Stomach (tissue), 9 donors: ENCODE measurements around the gene ASTN1. TPM values are rescaled to one million over a fixed set of nuclear protein-coding genes. Genes with fewer than 3 reads are reported as not detected.

ENCODE experiments used
- DNase-seq, 2 donors: peaks; one replicate each; pipeline versions ENCODE4 v3.0.0 to v3.0.0-alpha.2; 2013 to 2019
- H3K27ac ChIP-seq, 5 donors: fragments of 200-600 bp in 4 of 5; sonication (generic) in 4 of 5; one replicate each; pipeline ENCODE4 v1.5.1; 2013 to 2019; ENCODE audit warnings: mild to moderate bottlenecking in 1 of 5, moderate library complexity in 1 of 5
- H3K27me3 ChIP-seq, 3 donors: fragments of 200-600 bp; sonication (generic); one replicate each; pipeline ENCODE4 v1.5.1; 2017 to 2019; ENCODE audit warnings: mixed run types in 1 of 3
- H3K36me3 ChIP-seq, 4 donors: fragments of 200-600 bp; sonication (generic); 1 replicate in 3 of 4; 2 replicates in 1 of 4; pipeline ENCODE4 v1.5.1; 2016 to 2019
- H3K4me1 ChIP-seq, 4 donors: fragments of 200-600 bp; sonication (generic); one replicate each; pipeline ENCODE4 v1.5.1; 2016 to 2019
- H3K4me3 ChIP-seq, 4 donors: fragments of 200-600 bp; sonication (generic) in 3 of 4; one replicate each; pipeline ENCODE4 v1.5.1; 2016 to 2019; ENCODE audit warnings: mild to moderate bottlenecking in 1 of 4
- H3K9me3 ChIP-seq, 4 donors: fragments of 200-600 bp; sonication (generic); one replicate each; pipeline ENCODE4 v1.5.1; 2016 to 2019
- EP300 ChIP-seq: sonication (generic); formaldehyde crosslinking; IDR thresholded peaks from one replicate; pipeline ENCODE4 v1.6.1; 2017; ENCODE audit warnings: antibody characterized with exemption
- POLR2A ChIP-seq, 4 donors: fragments of 450-650 bp; IDR thresholded peaks; one replicate each; pipeline ENCODE4 v1.6.1; 2016; ENCODE audit warnings: antibody characterized with exemption in 4 of 4, control low read depth in 2 of 4, mild to moderate bottlenecking in 1 of 4, moderate library complexity in 1 of 4
- POLR2AphosphoS5 ChIP-seq, 3 donors: sonication (generic); formaldehyde crosslinking; IDR thresholded peaks; one replicate each; pipeline ENCODE4 v1.6.1; 2016; ENCODE audit warnings: antibody characterized with exemption in 3 of 3
- WGBS, 5 donors: extraction: QIAGEN DNeasy Blood & Tissue Kit in 3 of 5; methylation state at CpG; one replicate each; pipeline versions ENCODE4 v1.1.5 to v1.1.7; 2013 to 2018; 5-methylcytosine and 5-hydroxymethylcytosine counted together
- intact Hi-C: fragments of 100-400 bp; cut with DNase I; formaldehyde crosslinking; loops from one replicate; pipeline ENCODE4 v1.15.1; 2023; ENCODE audit warnings: low total_unique reads
- polyA plus RNA-seq, 3 donors: library from polyadenylated mRNA; stranded (reverse); fragments of 200-250 nt; gene quantifications; one replicate each; pipeline ENCODE4 v1.2.3, GENCODE V29; 2013
- total RNA-seq, 5 donors: library from RNA; depleted of rRNA; stranded (reverse); fragments of >200 nt; gene quantifications; one replicate each; pipeline versions ENCODE4 v1.1.0 to v1.2.3, GENCODE V29; 2014 to 2016
- TF ChIP-seq, protein P1 (sequence below), 7 experiments: fragments of 450-650 bp in 4 of 7; fragments of 200-600 bp in 3 of 7; sonication (generic) in 3 of 7; IDR thresholded peaks; one replicate each; pipeline ENCODE4 v1.5.1; 2016 to 2019; ENCODE audit warnings: antibody characterized with exemption in 7 of 7, control low read depth in 2 of 7, mild to moderate bottlenecking in 1 of 7
- donor health status: healthy with polysubstance abuse.
- donor health status: Bipolar disorder and iron deficiency.
- donor health status: healthy.

Gene ASTN1
- total and polyA plus RNA-seq, 8 donors: 0.13 to 2.4 (median 0.51) TPM; not detected in 4

DNA sequence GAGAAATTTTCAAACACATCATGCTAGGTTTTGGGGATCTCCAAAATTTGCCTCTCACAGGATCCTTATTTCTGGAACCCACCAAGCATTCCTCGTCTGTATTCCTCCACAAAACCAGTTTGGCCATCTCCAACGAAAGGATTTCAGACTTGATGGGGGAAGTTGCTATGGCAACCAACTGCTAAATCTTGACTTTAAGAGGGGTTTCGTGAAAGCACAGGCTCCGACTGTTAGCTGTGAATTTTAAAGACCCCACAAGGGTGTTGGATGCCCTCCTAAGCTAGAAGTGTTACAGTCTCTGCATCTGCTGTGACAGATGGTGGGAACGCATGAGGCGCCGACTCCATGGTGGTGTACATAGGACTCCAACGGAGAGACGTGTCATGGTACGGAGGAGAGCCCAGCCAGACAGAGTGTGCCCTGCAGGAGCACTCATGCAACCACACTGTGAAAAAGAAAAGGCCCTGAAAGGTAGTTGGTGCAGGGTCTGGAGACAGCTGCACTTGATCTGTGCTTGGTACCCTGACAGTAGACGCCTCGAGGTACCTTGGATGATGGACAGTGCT lies 147.1 kb downstream of the ASTN1 start:
- no peaks in the 10 kb centered on the region for H3K9me3 ChIP-seq
- H3K4me3 ChIP-seq: no peak overlapping the region
- 81 to 86% (median 85%) methylated on average over 12 of the region's 12 CpGs for WGBS, 5 donors
- no peak overlapping the region for H3K27ac ChIP-seq
- no peaks in the 10 kb centered on the region for H3K27me3 ChIP-seq
- DNase-seq: no peak
- H3K4me1 ChIP-seq: no peaks in the 10 kb centered on the region
- intact Hi-C loops: no loop called here
- TF ChIP-seq EP300: no peak
- no peak for TF ChIP-seq POLR2AphosphoS5 (IDR thresholded peaks at IDR 0.05)
- no peak for TF ChIP-seq POLR2A (IDR thresholded peaks at IDR 0.05)
- TF ChIP-seq, protein P1, sequence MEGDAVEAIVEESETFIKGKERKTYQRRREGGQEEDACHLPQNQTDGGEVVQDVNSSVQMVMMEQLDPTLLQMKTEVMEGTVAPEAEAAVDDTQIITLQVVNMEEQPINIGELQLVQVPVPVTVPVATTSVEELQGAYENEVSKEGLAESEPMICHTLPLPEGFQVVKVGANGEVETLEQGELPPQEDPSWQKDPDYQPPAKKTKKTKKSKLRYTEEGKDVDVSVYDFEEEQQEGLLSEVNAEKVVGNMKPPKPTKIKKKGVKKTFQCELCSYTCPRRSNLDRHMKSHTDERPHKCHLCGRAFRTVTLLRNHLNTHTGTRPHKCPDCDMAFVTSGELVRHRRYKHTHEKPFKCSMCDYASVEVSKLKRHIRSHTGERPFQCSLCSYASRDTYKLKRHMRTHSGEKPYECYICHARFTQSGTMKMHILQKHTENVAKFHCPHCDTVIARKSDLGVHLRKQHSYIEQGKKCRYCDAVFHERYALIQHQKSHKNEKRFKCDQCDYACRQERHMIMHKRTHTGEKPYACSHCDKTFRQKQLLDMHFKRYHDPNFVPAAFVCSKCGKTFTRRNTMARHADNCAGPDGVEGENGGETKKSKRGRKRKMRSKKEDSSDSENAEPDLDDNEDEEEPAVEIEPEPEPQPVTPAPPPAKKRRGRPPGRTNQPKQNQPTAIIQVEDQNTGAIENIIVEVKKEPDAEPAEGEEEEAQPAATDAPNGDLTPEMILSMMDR (IDR thresholded peaks at IDR 0.05): no peak
- H3K36me3 ChIP-seq: no peaks in the 10 kb centered on the region

DNA sequence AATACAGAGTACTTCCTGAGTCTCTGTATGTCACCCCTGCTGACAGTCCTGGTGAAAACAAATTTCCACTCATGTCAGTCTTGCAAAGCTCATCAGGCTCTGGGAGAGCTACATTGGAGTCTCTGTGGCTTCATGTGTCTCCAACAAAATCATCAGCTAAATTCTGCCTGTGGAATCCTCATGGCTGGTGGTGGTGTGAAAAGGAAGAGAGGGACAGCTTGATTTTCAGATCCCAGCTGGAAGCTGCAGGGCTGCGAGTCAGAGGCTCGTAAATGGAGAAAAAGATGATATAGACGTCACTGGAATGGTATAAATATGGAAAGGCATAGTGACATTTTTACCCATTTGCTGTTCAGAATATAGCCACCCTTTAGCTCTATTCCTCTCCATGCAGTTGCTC lies 150.2 kb downstream of the ASTN1 start:
- Histone ChIP-seq H3K9me3 (no peaks in the 10 kb centered on the region), H3K4me1 (no peaks in the 10 kb centered on the region), H3K36me3 (no peaks in the 10 kb centered on the region), H3K27ac (no peak overlapping the region), H3K4me3 (no peak overlapping the region), H3K27me3 (no peaks in the 10 kb centered on the region)
- no peak for DNase-seq
- intact Hi-C loops: no loop called here
- WGBS, 5 donors: 79 to 84% (median 81%) methylated on average over 3 of the region's 3 CpGs
- TF ChIP-seq, protein P1 (IDR thresholded peaks at IDR 0.05): no peak
- TF ChIP-seq EP300: no peak
- no peak for TF ChIP-seq POLR2AphosphoS5 (IDR thresholded peaks at IDR 0.05)
- TF ChIP-seq POLR2A (IDR thresholded peaks at IDR 0.05): no peak

DNA sequence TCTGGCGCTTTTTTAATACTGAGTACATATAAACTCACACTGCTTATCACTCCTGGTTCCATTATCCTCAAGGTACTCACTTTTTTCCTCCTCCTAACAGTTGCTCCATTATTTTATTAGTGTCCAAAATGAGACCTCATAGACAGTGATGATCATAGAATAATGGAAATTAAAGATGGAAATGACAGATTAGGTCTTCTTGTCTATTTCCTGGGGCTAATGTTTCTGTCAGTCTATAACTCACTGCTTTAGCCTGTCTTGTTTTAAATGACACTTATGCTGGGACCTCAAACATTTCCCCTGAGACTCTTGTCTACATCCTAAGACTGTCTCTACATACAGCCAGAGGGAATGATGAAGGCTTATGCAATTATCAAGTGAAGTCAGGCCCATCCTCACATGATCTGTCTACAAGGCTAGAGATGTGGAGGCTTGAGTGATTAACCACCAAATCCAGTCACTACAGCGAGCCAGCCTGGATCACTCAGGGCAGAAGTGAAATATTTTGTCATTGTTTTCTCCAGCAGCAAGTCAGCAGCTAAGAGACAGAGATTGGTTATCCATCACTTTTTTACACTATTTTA lies 152.1 kb downstream of the ASTN1 start:
- intact Hi-C loops: no loop called here
- Histone ChIP-seq H3K27me3 (no peaks in the 10 kb centered on the region), H3K9me3 (no peaks in the 10 kb centered on the region), H3K4me3 (no peak overlapping the region), H3K27ac (no peak overlapping the region), H3K36me3 (no peaks in the 10 kb centered on the region), H3K4me1 (no peaks in the 10 kb centered on the region)
- WGBS, 5 donors: 39 to 79% (median 75%) methylated on average over 2 of the region's 2 CpGs
- TF ChIP-seq EP300 (no peak), POLR2AphosphoS5 (IDR thresholded peaks at IDR 0.05) (no peak), POLR2A (IDR thresholded peaks at IDR 0.05) (no peak)
- DNase-seq: no peak

DNA sequence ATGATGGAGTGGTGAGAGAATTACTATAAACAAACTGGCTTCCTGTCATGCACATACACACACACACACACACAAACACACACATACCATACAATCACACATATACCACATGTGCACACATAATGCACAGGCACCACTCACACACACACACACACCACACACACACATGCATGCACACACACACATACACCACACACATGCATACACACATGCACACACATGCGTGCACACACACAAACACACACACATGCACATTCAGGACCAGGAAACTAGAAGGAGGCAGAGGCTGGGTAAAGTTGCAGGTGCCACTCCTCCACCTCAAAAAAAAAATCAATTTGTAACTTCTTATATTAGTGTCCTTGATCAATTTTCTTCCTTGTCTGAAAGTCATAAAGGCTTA lies 153.0 kb downstream of the ASTN1 start:
- intact Hi-C loops: no loop called here
- no peak overlapping the region for H3K4me3 ChIP-seq
- H3K27ac ChIP-seq: no peak overlapping the region
- H3K27me3 ChIP-seq: no peaks in the 10 kb centered on the region
- no peak for DNase-seq
- no peaks in the 10 kb centered on the region for H3K9me3 ChIP-seq
- TF ChIP-seq EP300: no peak
- TF ChIP-seq, protein P1 (IDR thresholded peaks at IDR 0.05): no peak
- no peak for TF ChIP-seq POLR2A (IDR thresholded peaks at IDR 0.05)
- TF ChIP-seq POLR2AphosphoS5 (IDR thresholded peaks at IDR 0.05): no peak
- no peaks in the 10 kb centered on the region for H3K36me3 ChIP-seq
- 85 to 100% (median 90%) methylated on average over 1 of the region's 1 CpG for WGBS, 5 donors
- no peaks in the 10 kb centered on the region for H3K4me1 ChIP-seq

DNA sequence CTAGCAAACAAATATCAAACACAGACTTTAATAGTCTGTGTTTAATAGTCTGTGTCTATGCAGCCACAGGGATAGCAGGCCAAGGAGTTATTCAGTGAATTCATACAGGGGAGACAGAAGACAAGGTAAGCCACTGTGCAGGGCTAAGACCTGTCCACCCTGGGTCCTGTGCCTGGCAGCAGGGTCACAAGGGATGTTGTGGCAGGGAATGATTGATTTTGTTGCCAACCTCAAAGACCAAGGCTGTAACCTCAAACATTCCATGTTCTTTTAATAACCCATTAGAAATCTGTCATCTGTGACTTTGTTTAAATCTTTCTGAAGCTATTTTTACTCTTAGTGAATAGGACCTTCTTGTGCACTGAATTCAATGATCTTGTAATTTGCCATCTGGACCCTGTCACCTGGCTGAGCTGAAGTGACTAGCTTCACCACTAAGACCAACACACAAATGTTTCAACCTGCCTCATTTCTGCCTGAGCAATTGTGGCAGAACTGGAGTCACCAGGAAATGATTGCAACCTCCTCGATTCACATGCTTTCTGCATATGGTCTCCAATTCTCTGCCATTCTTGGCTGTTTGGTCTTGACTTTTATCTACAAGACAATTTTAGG lies 154.2 kb downstream of the ASTN1 start:
- TF ChIP-seq POLR2A (IDR thresholded peaks at IDR 0.05) (no peak), EP300 (no peak)
- TF ChIP-seq, protein P1 (IDR thresholded peaks at IDR 0.05): no peak
- Histone ChIP-seq H3K36me3 (no peaks in the 10 kb centered on the region), H3K27me3 (no peaks in the 10 kb centered on the region), H3K9me3 (no peaks in the 10 kb centered on the region), H3K4me1 (no peaks in the 10 kb centered on the region), H3K4me3 (no peak overlapping the region), H3K27ac (no peak overlapping the region)
- WGBS, 5 donors: 48 to 74% (median 63%) methylated on average over 1 of the region's 1 CpG
- intact Hi-C loops: no loop called here
- DNase-seq: no peak
